22Rv1 (cell line): ENCODE measurements around the gene STPG2.

Experiments
- H3K27ac ChIP-seq: fragments of 450-650 bp; 2 replicates; pipeline ENCODE4 v1.5.1; 2017
- ZFX ChIP-seq: fragments of 450-650 bp; IDR thresholded peaks from 2 replicates; pipeline ENCODE4 v1.6.1; 2017; ENCODE audit warnings: antibody characterized with exemption, borderline replicate concordance
- TF ChIP-seq, protein P1 (sequence below): fragments of 450-650 bp; IDR thresholded peaks from 2 replicates; pipeline ENCODE4 v1.5.1; 2017; ENCODE audit warnings: mild to moderate bottlenecking

STPG2 gene

DNA sequence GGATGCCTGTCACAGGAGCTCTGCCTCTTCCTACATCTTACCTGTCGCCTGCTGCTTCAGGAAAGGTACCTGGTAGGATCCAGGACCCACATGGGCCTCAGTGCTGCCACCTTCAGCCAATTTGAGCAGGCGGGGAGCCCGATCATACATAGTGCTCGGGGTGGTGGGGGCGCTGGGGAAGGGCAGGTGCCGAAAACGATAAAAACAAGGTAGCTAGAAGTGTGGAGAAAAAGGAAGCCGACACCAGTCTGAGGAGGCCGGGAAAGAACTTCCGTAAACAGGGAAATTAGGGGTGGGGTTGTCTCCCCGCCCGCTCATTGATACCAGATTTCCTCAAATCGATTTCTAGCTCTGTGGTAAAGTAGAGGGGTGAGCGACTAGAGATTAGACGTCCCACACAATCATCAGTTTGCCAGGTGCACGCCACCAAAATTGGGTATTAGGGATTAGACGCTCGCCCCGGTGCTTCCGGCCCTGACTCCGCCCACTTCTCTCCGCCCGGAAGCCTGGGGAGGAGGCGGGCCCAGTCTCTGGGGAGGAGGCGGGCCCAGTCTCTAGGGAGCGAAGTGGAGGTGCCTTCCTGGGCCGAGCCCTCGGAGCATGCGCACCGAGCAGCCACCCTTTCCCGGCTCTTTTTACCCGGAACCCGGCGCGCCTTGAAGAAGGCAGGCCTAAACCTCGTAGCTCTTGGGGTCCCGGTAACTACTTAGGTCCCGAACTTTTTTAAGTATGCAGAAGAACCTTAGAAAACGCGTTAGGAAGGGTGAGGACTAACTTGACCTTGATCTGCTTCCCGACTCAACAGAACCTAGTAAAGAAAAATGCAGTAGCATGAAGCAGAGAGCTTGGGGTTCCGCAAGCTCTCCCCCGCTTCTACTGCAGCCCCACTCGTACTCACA is at the start of gene STPG2:
TSS of gene STPG2 (minus strand) at position 476 of the 899 bp plus-strand sequence.
- H3K27ac ChIP-seq = peak within 1 kb of the TSS; percentile 97
- TF ChIP-seq ZFX = no peak
- TF ChIP-seq, protein P1, sequence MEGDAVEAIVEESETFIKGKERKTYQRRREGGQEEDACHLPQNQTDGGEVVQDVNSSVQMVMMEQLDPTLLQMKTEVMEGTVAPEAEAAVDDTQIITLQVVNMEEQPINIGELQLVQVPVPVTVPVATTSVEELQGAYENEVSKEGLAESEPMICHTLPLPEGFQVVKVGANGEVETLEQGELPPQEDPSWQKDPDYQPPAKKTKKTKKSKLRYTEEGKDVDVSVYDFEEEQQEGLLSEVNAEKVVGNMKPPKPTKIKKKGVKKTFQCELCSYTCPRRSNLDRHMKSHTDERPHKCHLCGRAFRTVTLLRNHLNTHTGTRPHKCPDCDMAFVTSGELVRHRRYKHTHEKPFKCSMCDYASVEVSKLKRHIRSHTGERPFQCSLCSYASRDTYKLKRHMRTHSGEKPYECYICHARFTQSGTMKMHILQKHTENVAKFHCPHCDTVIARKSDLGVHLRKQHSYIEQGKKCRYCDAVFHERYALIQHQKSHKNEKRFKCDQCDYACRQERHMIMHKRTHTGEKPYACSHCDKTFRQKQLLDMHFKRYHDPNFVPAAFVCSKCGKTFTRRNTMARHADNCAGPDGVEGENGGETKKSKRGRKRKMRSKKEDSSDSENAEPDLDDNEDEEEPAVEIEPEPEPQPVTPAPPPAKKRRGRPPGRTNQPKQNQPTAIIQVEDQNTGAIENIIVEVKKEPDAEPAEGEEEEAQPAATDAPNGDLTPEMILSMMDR = peak; percentile 78

DNA sequence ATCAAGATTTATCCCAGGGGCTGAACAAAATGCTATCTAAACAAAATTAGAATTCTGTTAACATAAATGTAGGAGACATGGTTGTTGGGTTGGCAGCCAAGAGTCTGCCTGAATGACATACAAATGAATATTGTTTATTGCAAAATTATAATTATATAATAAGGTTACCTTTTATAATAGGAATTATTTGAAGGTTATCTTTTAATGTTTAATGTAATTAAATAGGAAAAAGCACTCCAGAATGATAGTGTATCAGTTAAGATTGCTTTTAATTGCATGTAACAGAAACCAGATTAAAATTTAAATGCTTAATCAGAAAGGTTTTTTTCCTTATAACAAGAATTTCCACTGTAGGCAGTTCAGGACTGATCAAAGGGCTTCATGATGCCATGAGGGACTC is 42.0 kb upstream of the STPG2 start:
- TF ChIP-seq, protein P1 = no peak
- no peak for TF ChIP-seq ZFX
- no peak overlapping the region for H3K27ac ChIP-seq

DNA sequence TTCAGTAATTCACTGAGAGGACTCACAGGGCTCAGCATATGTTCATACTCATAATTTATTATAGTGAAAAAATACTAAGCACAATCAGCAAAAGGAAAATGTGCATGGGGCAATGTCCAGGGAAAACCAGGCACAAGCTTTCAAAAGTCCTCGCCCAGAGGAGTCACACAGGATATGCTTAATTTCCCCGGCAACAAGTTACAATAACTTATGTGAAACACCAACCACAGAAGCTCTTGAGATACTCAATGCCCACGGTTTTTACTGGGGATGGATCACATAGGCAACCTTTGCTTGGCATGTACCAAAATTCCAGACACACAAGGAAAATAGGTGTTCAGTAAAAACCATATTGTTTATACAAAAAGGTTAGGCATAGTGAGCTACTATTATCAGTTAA is 38.5 kb upstream of the STPG2 start:
- TF ChIP-seq ZFX = no peak
- TF ChIP-seq, protein P1 = no peak

GRCh38 chr4:98179951-98180350 is 36.7 kb upstream of the STPG2 start:
- TF ChIP-seq, protein P1 = no peak
- TF ChIP-seq ZFX = no peak
- H3K27ac ChIP-seq = no peak overlapping the region

More for the DNA sequence above, 38.5 kb upstream of the STPG2 start:
- no peak overlapping the region for H3K27ac ChIP-seq

GRCh38 chr4:98176531-98176930 is 33.3 kb upstream of the STPG2 start:
- TF ChIP-seq, protein P1 = no peak
- TF ChIP-seq ZFX = no peak
- no peak overlapping the region for H3K27ac ChIP-seq

DNA sequence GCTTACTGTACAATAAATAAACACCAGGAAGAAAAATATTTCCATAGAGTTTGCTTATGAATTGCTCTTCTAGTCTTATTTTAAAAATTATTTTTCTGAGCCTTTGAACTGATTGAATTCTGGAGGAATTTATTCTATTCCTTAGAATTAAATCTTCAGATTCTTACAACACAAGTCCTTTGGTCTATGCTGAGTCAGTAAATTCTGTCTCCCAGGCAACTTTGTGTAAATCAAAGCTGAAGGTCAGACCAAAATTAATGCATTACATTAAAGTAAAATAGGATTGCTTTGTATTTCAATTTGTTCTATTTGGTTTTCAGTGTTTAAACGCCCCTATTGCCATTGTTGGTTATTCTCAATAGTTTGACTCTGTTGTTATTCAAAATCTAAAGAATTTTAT is 26.8 kb upstream of the STPG2 start:
- H3K27ac ChIP-seq = no peak overlapping the region
- no peak for TF ChIP-seq ZFX
- TF ChIP-seq, protein P1 = no peak

GRCh38 chr4:98166731-98167041 is 23.4 kb upstream of the STPG2 start:
- TF ChIP-seq, protein P1 = no peak
- no peak for TF ChIP-seq ZFX

More at GRCh38 chr4:98166731-98167041, 23.4 kb upstream of the STPG2 start:
- no peak overlapping the region for H3K27ac ChIP-seq
